HepG2 (cell line): ENCODE measurements around the gene STKLD1. TPM values are rescaled to one million over a fixed set of nuclear protein-coding genes. Genes with fewer than 3 reads are reported as not detected.

Source experiments
- ATF7-NPFF ChIP-seq: sonication (generic); formaldehyde crosslinking; IDR thresholded peaks from 2 replicates; pipeline ENCODE4 v1.8.1; 2023; ENCODE audit warnings: mild to moderate bottlenecking, low read depth, missing genetic modification reagents, moderate library complexity
- DR1 ChIP-seq: sonication (generic); formaldehyde crosslinking; IDR thresholded peaks from 2 replicates; pipeline ENCODE4 v1.8.0; 2021; ENCODE audit warnings: mild to moderate bottlenecking, missing genetic modification reagents, inconsistent platforms
- HNRNPLL ChIP-seq: fragments of 200-400 bp; formaldehyde crosslinking; IDR thresholded peaks from 2 replicates; pipeline ENCODE4 v1.6.1; 2017; ENCODE audit warnings: mild to moderate bottlenecking, low read depth, low read length; ENCODE audit not compliant: poor library complexity, severe bottlenecking
- MEIS1 ChIP-seq: sonication (generic); formaldehyde crosslinking; IDR thresholded peaks from 2 replicates; pipeline ENCODE4 v1.9.0; 2021; ENCODE audit warnings: mild to moderate bottlenecking, missing genetic modification reagents, moderate library complexity, borderline replicate concordance
- MTA1 ChIP-seq: sonication (generic); formaldehyde crosslinking; IDR thresholded peaks from 2 replicates; pipeline ENCODE4 v1.4.0; 2020; ENCODE audit warnings: missing genetic modification reagents, mild to moderate bottlenecking, borderline replicate concordance
- MTA3 ChIP-seq: sonication (generic); formaldehyde crosslinking; IDR thresholded peaks from 2 replicates; pipeline ENCODE4 v1.4.0; 2020; ENCODE audit warnings: missing genetic modification reagents
- MYPOP ChIP-seq: sonication (generic); formaldehyde crosslinking; IDR thresholded peaks from 2 replicates; pipeline ENCODE4 v1.8.1; 2023; ENCODE audit warnings: mild to moderate bottlenecking, moderate library complexity, missing genetic modification reagents
- PCBP1 ChIP-seq: fragments of 200-400 bp; formaldehyde crosslinking; IDR thresholded peaks from 2 replicates; pipeline ENCODE4 v1.6.1; 2017; ENCODE audit warnings: mild to moderate bottlenecking, low read depth, low read length, borderline replicate concordance
- PHF21A ChIP-seq: sonication (generic); formaldehyde crosslinking; IDR thresholded peaks from 2 replicates; pipeline ENCODE4 v1.5.0; 2020; ENCODE audit warnings: mild to moderate bottlenecking, missing genetic modification reagents
- PLRG1 ChIP-seq: fragments of 450-650 bp; conservative IDR thresholded peaks from 2 replicates; pipeline ENCODE4 v1.6.1; 2016
- RCOR2 ChIP-seq: IDR thresholded peaks from 2 replicates; pipeline ENCODE4 v1.6.1; 2016; ENCODE audit warnings: missing biosample characterization, missing genetic modification reagents
- SIN3B ChIP-seq: fragments of 150-350 bp; IDR thresholded peaks from 2 replicates; pipeline ENCODE4 v1.6.1; 2014; ENCODE audit warnings: low read length
- SIX4 ChIP-seq: sonication (generic); formaldehyde crosslinking; IDR thresholded peaks from 2 replicates; pipeline ENCODE4 v1.4.0; 2020; ENCODE audit warnings: missing genetic modification reagents
- SMYD3 ChIP-seq: sonication (generic); formaldehyde crosslinking; IDR thresholded peaks from 2 replicates; pipeline ENCODE4 v1.8.1; 2023; ENCODE audit warnings: mild to moderate bottlenecking, missing genetic modification reagents
- TFE3 ChIP-seq: IDR thresholded peaks from 2 replicates; pipeline ENCODE4 v1.6.1; 2016
- ZNF597 ChIP-seq: sonication (generic); formaldehyde crosslinking; IDR thresholded peaks from 2 replicates; pipeline ENCODE4 v1.5.0; 2020; ENCODE audit warnings: missing genetic modification reagents
- ZNF607 ChIP-seq: sonication (generic); formaldehyde crosslinking; IDR thresholded peaks from 2 replicates; pipeline ENCODE4 v1.5.1; 2020; ENCODE audit warnings: missing genetic modification reagents, mild to moderate bottlenecking, borderline replicate concordance
- ZNF609 ChIP-seq: sonication (generic); formaldehyde crosslinking; IDR thresholded peaks from 2 replicates; pipeline ENCODE4 v1.4.0; 2020; ENCODE audit warnings: mild to moderate bottlenecking, missing genetic modification reagents, borderline replicate concordance
- ZNF7 ChIP-seq: IDR thresholded peaks from 2 replicates; pipeline ENCODE4 v1.6.1; 2016; ENCODE audit warnings: missing biosample characterization, missing genetic modification reagents
- ZNF747 ChIP-seq: sonication (generic); formaldehyde crosslinking; IDR thresholded peaks from 2 replicates; pipeline ENCODE4 v1.8.1; 2023; ENCODE audit warnings: missing genetic modification reagents, mild to moderate bottlenecking, borderline replicate concordance
- ZSCAN12 ChIP-seq: sonication (generic); formaldehyde crosslinking; IDR thresholded peaks from 2 replicates; pipeline ENCODE4 v1.9.0; 2021; ENCODE audit warnings: mild to moderate bottlenecking, missing genetic modification reagents
- ZSCAN29 ChIP-seq: sonication (generic); formaldehyde crosslinking; conservative IDR thresholded peaks from 2 replicates; pipeline ENCODE4 v1.4.0; 2020; ENCODE audit warnings: mild to moderate bottlenecking, missing genetic modification reagents
- polyA plus RNA-seq, 8 experiments: library from polyadenylated mRNA; depleted of rRNA in 3 of 8; stranded (reverse) in 7 of 8; unstranded in 1 of 8; fragments of >200 nt; fragmentation: Illumina TruSeq in 4 of 8; extraction: Trizol in 4 of 8; gene quantifications; 2 replicates each; pipeline versions ENCODE4 v1.2.1 to v1.2.3, GENCODE V29; 2011 to 2016; ENCODE audit warnings: low read depth in 4 of 8, missing spikeins in 1 of 8, mixed read lengths in 1 of 8; ENCODE audit not compliant: insufficient read depth in 1 of 8
- total RNA-seq, 5 experiments: library from RNA; depleted of rRNA; stranded (reverse); fragments of >200 nt; fragmentation: Illumina TruSeq; extraction: Trizol; gene quantifications; 2 replicates each; pipeline ENCODE4 v1.2.3, GENCODE V29; 2016; ENCODE audit warnings: low read depth in 1 of 5

Gene STKLD1
- total and polyA plus RNA-seq, 2 of the 13 experiments (the other 11 are each of a cell fraction or from before 2014, with no cell fraction given) = 1.5 to 2.2 TPM

- TF ChIP-seq ZNF597 (CRISPR knock-in tag) (no peak), ZSCAN29 (CRISPR knock-in tag) (no peak), TFE3 (0 out of 2 replicates have a peak, but pooled peaks have one; percentile 33), PLRG1 (no peak), MEIS1 (no peak), PCBP1 (no peak), ZNF747 (CRISPR knock-in tag) (peak; percentile 79; the same call in 1 of the 2 replicates), SMYD3 (CRISPR knock-in tag) (peak; percentile 24; the same call in 1 of the 2 replicates), SIN3B (no peak), HNRNPLL (peak; percentile 11), PHF21A (CRISPR knock-in tag) (0 out of 2 replicates have a peak, but pooled peaks have one; percentile 32), MTA1 (no peak), ATF7-NPFF (peak; percentile 83), MTA3 (CRISPR knock-in tag) (no peak), ZNF609 (CRISPR knock-in tag) (no peak), ZSCAN12 (no peak), MYPOP (CRISPR knock-in tag) (peak; percentile 26; the same call in 1 of the 2 replicates), ZNF607 (CRISPR knock-in tag) (no peak; the same call in 1 of the 2 replicates), ZNF7 (no peak), DR1 (CRISPR knock-in tag) (peak; percentile 99), SIX4 (CRISPR knock-in tag) (peak; percentile 58; the same call in 1 of the 2 replicates), RCOR2 (CRISPR knock-in tag) (no peak)
These were observed 28.0 kb upstream of the STKLD1 start, which contains the start of the genes MED22 and RPL7A (continued) for GRCh38 chr9:133347985-133348717.
